Measurements from ENCODE around the gene MYO1E. TPM values are rescaled to one million over a fixed set of nuclear protein-coding genes. Genes with fewer than 3 reads are reported as not detected.

Gene MYO1E
- total RNA-seq, 1 donor from 2014 or later = 190 TPM

DNA sequence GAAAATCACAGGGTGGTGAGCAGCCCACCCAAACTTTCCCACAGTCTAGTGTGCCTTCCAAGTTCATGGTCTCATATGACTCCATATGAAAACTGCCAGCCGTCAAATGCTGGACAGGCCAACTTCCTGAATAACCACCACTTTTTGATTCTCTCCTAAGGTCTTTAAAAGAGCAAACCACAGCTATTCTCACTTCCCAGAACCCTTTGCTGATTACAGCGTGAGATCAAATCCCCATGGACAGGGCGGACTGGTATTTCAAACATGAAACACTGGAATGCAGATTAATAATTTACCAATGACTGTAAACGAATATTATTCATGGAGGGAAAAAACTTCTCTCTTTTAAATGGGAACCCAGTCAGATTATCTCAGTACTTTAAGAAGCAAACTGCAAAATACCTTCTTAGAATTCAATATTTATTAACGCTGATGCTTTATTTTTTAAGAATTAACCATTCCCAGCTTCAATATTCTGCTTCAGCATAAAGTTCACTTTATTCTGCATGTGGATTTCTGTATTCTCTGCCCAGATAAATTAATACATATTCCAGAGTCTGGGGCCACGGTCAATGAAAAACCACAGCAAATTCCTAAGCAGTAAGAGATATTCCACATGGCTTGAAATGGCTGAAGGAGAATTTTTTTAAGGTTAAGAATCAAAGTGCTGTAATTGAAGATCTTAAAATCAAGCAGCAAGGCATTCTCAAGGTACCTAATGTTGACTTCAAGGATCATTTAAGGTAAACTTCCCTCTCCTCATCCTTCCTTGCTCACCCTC lies 42.9 kb downstream of the MYO1E start:
- no peak overlapping the region for H3K4me3 ChIP-seq (ENCODE audit: low read depth, low read length)
- peak; percentile 93 for DNase-seq (ENCODE audit: low read depth)
- H3K27me3 ChIP-seq (ENCODE audit: control insufficient read depth, insufficient read depth, low read length) = no peaks in the 10 kb centered on the region
- TF ChIP-seq, protein P1, sequence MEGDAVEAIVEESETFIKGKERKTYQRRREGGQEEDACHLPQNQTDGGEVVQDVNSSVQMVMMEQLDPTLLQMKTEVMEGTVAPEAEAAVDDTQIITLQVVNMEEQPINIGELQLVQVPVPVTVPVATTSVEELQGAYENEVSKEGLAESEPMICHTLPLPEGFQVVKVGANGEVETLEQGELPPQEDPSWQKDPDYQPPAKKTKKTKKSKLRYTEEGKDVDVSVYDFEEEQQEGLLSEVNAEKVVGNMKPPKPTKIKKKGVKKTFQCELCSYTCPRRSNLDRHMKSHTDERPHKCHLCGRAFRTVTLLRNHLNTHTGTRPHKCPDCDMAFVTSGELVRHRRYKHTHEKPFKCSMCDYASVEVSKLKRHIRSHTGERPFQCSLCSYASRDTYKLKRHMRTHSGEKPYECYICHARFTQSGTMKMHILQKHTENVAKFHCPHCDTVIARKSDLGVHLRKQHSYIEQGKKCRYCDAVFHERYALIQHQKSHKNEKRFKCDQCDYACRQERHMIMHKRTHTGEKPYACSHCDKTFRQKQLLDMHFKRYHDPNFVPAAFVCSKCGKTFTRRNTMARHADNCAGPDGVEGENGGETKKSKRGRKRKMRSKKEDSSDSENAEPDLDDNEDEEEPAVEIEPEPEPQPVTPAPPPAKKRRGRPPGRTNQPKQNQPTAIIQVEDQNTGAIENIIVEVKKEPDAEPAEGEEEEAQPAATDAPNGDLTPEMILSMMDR (IDR thresholded peaks at IDR 0.05; ENCODE audit: insufficient read depth, low read length, poor library complexity, severe bottlenecking) = no peak
- H3K36me3 ChIP-seq (ENCODE audit: control insufficient read depth, insufficient read depth, low read length) = no peaks in the 10 kb centered on the region

DNA sequence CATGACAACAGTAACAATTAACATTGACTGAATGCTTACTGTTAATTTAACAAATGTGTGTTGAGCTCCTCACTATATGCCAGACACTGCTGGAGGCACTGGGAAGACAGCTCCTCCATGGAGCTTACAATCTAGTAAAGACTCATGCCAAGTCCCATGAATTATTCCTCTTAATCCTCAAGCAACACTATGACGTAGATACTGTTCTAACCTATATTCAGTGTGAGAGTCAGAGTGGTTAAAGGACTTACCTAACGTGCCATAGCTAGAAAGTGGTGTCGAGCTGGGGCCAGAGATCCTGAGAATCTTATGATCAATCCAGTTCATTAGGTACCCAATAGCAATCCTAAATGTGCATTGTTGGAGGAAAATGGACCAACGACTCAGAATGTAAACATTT lies 43.6 kb downstream of the MYO1E start:
- no peaks in the 10 kb centered on the region for H3K27me3 ChIP-seq (ENCODE audit: control insufficient read depth, insufficient read depth, low read length)
- TF ChIP-seq, protein P1 (IDR thresholded peaks at IDR 0.05; ENCODE audit: insufficient read depth, low read length, poor library complexity, severe bottlenecking) = no peak
- DNase-seq (ENCODE audit: low read depth) = no peak
- no peaks in the 10 kb centered on the region for H3K36me3 ChIP-seq (ENCODE audit: control insufficient read depth, insufficient read depth, low read length)
- H3K4me3 ChIP-seq (ENCODE audit: low read depth, low read length) = no peak overlapping the region

DNA sequence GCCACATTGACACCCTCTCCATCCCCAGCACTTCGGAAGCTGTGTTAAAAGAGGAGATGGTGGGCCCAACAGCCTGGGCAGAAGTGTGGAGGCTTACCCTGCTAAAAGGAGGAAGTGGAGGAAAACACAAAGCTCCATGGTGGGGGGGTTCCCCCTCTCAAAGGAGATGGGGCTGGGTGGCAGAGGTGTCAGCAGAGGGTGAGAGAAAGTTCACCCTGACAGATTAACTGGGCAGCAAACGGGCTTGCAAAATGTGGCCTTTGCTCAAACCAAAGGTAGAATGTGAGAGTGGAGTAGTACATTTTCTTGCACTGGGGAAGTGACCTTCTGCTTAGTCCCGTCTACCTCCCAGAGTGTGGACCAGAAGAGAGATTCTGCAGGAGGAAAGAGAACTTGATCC lies 44.7 kb downstream of the MYO1E start:
- Histone ChIP-seq H3K36me3 (ENCODE audit: control insufficient read depth, insufficient read depth, low read length) (no peaks in the 10 kb centered on the region), H3K27me3 (ENCODE audit: control insufficient read depth, insufficient read depth, low read length) (no peaks in the 10 kb centered on the region), H3K4me3 (ENCODE audit: low read depth, low read length) (no peak overlapping the region)
- TF ChIP-seq, protein P1 (IDR thresholded peaks at IDR 0.05; ENCODE audit: insufficient read depth, low read length, poor library complexity, severe bottlenecking) = no peak
- no peak for DNase-seq (ENCODE audit: low read depth)

DNA sequence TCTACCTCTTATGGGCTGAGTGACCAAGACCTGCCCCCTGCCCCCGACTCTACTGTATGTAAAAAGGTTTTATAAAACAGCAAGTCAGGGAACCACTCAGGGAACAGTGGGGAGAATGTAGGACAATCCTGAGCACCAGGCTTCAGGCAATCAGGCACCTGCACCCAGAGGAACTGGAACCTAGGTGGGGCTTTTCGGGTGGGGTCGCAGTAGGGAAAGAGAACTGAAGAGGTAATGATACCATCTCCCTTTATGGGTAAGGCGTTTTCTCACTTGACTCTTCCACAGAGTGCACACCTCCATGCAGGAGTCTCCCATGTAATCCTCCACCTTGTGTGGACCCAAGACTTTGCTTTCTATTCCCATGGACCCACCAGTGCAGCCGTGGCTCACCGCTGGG lies 45.8 kb downstream of the MYO1E start:
- DNase-seq (ENCODE audit: low read depth) = no peak
- H3K36me3 ChIP-seq (ENCODE audit: control insufficient read depth, insufficient read depth, low read length) = no peaks in the 10 kb centered on the region
- H3K4me3 ChIP-seq (ENCODE audit: low read depth, low read length) = no peak overlapping the region
- TF ChIP-seq, protein P1 (IDR thresholded peaks at IDR 0.05; ENCODE audit: insufficient read depth, low read length, poor library complexity, severe bottlenecking) = no peak
- H3K27me3 ChIP-seq (ENCODE audit: control insufficient read depth, insufficient read depth, low read length) = no peaks in the 10 kb centered on the region

DNA sequence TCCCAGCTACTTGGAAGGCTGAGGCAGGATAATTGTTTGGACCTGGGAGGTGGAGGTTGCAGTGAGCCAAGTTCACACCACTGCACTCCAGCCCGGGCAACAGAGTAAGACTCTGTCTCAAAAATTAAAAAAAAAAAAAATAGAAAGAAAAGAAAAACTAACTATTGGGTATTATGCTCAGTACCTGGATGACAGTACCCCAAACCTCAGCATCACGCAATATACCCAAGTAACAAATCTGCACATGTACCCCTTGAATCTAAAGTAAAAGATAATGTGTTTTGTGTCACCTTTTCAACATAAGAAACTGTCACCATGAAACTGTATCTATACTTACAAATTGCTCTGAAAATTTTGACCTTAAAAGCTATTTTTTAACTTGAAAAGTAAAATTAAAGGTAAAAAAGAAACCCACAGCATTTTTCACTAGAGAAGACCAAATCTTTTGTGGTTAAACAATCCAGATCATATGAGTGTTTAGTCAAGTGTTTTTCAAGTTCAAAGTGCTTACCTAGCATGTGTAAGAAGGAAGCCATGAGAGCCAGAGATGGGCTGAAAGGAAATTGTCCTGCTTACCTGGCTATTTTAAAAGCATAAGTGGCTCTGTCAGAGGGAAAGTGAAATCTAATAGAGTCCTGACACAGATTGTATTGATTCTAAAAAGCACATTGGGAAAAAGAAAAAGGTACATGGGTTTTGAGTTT lies 50.5 kb downstream of the MYO1E start:
- no peaks in the 10 kb centered on the region for H3K27me3 ChIP-seq (ENCODE audit: control insufficient read depth, insufficient read depth, low read length)
- H3K4me3 ChIP-seq (ENCODE audit: low read depth, low read length) = no peak overlapping the region
- DNase-seq (ENCODE audit: low read depth) = no peak
- no peaks in the 10 kb centered on the region for H3K36me3 ChIP-seq (ENCODE audit: control insufficient read depth, insufficient read depth, low read length)
- TF ChIP-seq, protein P1 (IDR thresholded peaks at IDR 0.05; ENCODE audit: insufficient read depth, low read length, poor library complexity, severe bottlenecking) = no peak
